Measurements from ENCODE around the gene ELK3. TPM values are rescaled to one million over a fixed set of nuclear protein-coding genes. Genes with fewer than 3 reads are reported as not detected.
A peak's percentile ranks its signal among the peaks of the same experiment; 100 is the strongest.

Gene ELK3
- total RNA-seq, 1 experiment from 2014 or later, result 8.9 TPM

- no peak for DNase-seq (ENCODE audit: low spot score)
Measured at GRCh38 chr12:96211988-96212387, 17.8 kb downstream of the ELK3 start.

- DNase-seq (ENCODE audit: low spot score), result no peak
Measured at GRCh38 chr12:96212456-96213375, 18.5 kb downstream of the ELK3 start.

- no peak for DNase-seq (ENCODE audit: low spot score)
Measured at GRCh38 chr12:96213869-96214268, 19.7 kb downstream of the ELK3 start.

- DNase-seq (ENCODE audit: low spot score), result no peak
Measured at GRCh38 chr12:96215919-96216273, 21.7 kb downstream of the ELK3 start.

- no peak for DNase-seq (ENCODE audit: low spot score)
Measured at GRCh38 chr12:96218989-96219678, 25.0 kb downstream of the ELK3 start.

- peak; percentile 19 for DNase-seq (ENCODE audit: low spot score)
Measured at GRCh38 chr12:96219700-96220206, 25.6 kb downstream of the ELK3 start.

- no peak for DNase-seq (ENCODE audit: low spot score)
Measured at GRCh38 chr12:96220902-96221301, 26.7 kb downstream of the ELK3 start.

- no peak for DNase-seq (ENCODE audit: low spot score)
Measured at GRCh38 chr12:96221391-96221790, 27.2 kb downstream of the ELK3 start.

GRCh38 chr12:96223411-96224218, 29.4 kb downstream of the ELK3 start:
- no peak for DNase-seq (ENCODE audit: low spot score)

- DNase-seq (ENCODE audit: low spot score), result no peak
Measured at GRCh38 chr12:96224219-96224615, 30.0 kb downstream of the ELK3 start.

GRCh38 chr12:96225044-96225855, 31.1 kb downstream of the ELK3 start:
- no peak for DNase-seq (ENCODE audit: low spot score)

GRCh38 chr12:96225994-96226399, 31.8 kb downstream of the ELK3 start:
- no peak for DNase-seq (ENCODE audit: low spot score)

GRCh38 chr12:96226401-96226800, 32.2 kb downstream of the ELK3 start:
- DNase-seq (ENCODE audit: low spot score), result no peak

- no peak for DNase-seq (ENCODE audit: low spot score)
Measured at GRCh38 chr12:96226801-96227348, 32.7 kb downstream of the ELK3 start.

GRCh38 chr12:96227365-96228106, 33.4 kb downstream of the ELK3 start:
- no peak for DNase-seq (ENCODE audit: low spot score)

- no peak for DNase-seq (ENCODE audit: low spot score)
Measured at GRCh38 chr12:96228566-96229248, 34.5 kb downstream of the ELK3 start.

- DNase-seq (ENCODE audit: low spot score), result no peak
Measured at GRCh38 chr12:96230646-96231045, 36.5 kb downstream of the ELK3 start.

GRCh38 chr12:96233168-96233567, 39.0 kb downstream of the ELK3 start:
- DNase-seq (ENCODE audit: low spot score), result no peak

- DNase-seq (ENCODE audit: low spot score), result no peak
Measured at GRCh38 chr12:96233939-96234461, 39.8 kb downstream of the ELK3 start.
